NCI-H226 (cell line): ENCODE results near the gene DENND11.

Experiments used
- DNase-seq: peaks from one replicate; pipeline ENCODE4 v3.0.0-alpha.2; 2015

The DENND11 gene

GRCh38 chr7:141676618-141677017 is 25.3 kb downstream of the DENND11 start:
- peak; percentile 37 for DNase-seq

DNA sequence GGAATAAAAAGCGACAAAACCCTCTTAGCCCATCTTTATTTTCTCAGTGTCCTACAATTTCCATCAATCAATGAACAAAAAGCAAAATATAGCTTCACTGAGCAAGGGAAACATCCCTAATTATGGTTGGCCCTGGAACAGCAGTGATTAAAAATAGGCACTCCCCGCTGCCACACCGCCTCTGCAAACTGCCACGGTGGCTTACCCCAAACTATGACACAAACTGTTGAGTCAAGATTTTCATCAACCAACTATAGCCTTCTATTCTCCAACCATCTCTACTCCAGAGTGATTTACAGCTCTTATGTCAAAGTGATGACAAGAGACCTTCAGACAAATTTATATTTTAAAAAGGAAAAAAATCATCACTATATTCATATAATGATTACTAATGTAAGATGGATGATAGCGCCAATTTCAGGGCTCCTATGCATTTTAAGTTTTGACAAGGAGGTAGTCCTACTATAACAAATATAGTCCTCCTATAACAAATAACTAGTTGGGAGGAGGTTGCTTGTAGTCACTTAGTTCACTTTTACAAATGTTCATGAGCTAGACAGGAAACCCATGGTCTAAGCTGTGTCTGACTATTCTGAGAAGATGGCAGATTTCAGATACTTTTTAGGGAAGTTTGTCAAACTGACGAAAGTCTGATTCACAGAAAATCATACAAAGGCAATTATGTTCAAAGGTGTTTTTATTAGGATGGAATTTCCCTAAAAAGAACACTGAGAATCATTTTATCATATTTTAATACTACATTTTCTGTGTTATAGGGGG is 26.3 kb downstream of the DENND11 start:
- DNase-seq: no peak

DNA sequence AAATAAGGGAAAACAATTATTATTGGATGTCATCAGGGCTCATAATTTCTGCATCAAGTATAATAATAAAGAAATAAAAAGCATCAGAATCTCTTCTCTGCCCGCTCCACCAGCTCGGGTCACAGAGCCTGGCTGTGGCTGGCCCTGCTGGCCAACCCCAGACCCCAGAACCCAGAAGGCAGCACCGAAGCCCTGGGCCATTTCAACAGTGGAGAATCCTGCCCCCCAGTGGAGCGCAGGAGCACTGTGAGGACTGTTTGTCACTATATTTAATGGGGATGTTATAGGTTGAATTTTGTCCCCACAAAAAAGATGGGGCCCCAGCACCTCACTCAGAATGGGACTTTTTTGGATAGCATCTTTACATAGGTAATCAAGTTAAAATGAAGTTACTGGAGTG is 27.3 kb downstream of the DENND11 start:
- no peak for DNase-seq

DNA sequence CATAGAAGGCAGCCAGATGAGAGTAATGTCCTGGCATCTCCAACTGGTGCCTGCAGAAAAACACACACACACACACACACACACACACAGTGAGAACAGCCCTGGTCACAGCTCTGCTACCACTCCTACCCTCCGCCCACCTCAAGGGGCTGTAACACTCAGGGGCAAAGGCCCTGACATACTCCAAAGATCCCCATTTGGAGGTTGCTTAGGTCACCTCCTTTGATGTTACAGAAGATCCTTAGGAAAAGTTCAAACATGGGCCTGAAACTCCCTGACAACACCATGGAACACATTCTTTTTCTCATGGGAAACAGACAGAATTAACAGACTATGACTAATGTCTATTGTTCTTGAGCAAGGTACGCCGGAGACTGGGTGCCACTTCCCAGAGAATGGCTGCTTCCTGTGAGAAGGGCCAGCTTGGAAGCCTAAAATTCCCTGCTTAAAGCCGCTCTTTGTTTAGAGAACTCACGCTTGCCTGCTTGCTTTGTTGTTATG is 27.7 kb downstream of the DENND11 start:
- no peak for DNase-seq

DNA sequence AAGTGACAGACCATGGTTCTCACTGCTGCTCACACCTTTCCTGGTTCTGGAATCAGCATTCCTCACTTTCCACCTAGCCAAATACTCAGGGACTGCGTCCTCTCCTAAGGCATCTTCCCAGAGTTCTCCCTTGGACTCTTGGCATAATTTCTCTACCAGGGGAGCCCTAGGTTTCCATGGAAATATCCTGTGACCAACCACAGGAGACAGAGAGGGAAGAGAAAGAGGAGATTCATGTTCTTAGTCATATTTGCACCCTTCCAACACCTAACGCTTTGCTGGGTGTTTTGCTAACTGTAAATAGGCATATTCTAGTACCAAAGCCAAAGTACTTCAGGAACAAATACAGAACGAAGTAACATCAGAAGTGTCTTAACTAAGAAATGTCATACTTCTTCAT is 28.6 kb downstream of the DENND11 start:
- no peak for DNase-seq

DNA sequence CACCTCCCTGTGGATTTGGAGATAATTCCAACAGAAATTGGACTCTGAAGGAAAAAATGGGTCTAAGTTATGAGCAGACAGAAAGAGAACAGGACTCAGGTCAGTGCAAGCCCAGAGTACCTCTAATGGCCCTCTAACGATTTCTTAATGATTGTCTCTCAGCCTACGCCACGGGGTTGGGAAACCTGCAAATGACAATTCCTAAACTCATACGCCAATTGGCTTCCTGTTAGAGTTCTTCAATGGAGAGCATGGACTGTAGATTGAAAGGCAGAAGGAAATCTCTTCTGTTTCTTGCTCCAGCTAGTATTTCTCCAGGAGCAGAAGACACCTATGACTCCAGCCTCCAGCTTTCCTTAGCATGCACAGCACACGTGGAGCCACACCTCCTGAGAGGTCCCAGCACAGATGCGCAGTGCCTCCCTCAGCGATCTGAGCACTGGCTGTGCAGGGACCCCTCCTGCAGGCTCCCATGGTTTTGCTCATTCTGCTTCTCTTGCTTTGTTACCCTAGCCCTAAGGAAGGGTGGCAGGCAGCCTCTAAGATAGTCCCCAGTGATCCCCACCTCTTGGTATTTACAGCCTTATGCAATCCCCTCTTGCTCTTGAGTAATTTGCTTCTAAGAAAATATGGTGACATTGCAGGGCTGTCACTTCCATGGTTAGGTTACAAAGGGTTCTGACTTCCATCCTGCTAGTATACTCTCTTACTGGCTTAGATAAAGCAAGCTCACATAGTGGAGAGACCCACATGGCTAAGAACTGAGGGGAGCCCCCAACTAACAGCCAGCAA is 30.1 kb downstream of the DENND11 start:
- DNase-seq: no peak

DNA sequence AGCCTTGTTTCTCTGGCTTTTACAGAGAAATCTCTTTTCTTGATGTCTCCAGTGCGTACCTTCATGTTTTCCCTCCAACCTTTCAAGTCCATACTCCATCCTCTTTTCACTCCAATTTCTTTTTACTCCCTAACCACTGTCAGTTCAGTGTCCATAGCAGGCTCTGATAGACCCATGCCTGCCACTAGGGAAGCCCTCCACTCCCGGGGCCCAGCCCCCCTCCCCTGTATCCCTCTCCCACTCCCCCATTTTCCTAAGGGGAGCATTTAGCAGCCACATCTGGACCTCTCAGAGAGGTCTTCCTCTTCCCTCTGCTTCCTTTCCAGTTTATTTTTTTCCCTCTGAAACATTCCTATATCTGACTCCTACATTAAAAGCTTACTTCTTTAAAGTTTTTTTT is 33.1 kb downstream of the DENND11 start:
- DNase-seq: no peak

GRCh38 chr7:141666071-141666470 is 35.9 kb downstream of the DENND11 start:
- no peak for DNase-seq

GRCh38 chr7:141665208-141666035 is 36.5 kb downstream of the DENND11 start:
- no peak for DNase-seq

- DNase-seq: no peak
These were observed 37.5 kb downstream of the DENND11 start for GRCh38 chr7:141664450-141664849.

GRCh38 chr7:141663081-141663849 is 38.7 kb downstream of the DENND11 start:
- DNase-seq: no peak

DNA sequence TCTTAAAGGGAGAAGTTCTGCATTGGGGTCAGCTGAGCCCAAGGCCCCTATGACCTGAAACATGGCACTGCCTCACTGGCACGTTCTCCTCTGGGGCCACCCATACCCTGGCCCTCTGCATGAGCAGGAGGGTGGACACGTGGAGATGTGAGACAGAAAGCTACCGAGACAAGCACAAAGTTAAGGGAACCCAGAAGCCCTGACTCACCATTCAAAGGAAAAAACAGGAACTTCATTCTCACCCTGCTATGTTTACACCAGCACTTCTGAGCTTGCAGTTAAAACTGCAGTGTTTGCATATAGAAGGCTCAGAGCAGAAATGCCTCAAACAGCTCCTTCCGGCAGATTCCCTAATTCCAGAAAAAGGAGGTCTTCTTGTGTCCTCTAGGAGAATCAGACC is 41.7 kb downstream of the DENND11 start:
- DNase-seq: no peak

DNA sequence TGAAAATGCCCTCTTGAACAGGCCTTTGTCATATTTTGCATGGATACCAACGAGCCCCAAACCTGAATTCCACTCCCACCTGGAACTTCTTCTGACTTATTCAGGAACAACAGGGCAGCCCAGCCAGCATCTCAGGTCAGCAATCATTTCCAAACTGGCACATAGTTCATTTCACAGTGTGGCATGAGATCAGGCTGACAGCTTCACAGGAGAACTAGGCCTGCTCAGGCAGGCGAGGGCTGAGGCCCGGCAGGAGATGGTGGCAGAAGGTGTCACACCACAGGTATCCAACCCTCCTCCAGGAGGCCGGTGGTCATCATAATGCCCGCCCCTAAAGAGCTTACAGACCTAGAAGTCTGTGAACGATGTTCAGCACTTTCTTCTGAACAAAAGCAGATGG is 42.5 kb downstream of the DENND11 start:
- DNase-seq: no peak

DNA sequence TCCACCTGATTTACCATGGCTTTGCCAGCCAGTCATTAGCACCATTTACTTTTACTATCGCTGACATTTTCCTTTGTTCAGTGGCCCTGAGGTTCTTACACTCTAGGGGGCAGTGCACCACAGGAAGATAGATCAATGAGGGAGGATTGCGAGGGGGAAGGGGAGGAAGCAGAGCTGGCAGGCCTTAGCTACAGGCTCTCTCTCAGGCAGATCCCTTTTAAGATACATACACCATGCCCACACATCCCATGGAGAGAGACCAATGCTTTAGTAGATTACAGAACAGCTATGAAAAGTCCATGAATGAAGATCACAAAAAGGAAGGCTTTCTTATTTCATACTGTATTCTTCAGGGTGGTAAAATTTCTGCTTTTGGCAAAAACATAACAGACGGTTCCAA is 47.4 kb downstream of the DENND11 start:
- peak; percentile 12 for DNase-seq

DNA sequence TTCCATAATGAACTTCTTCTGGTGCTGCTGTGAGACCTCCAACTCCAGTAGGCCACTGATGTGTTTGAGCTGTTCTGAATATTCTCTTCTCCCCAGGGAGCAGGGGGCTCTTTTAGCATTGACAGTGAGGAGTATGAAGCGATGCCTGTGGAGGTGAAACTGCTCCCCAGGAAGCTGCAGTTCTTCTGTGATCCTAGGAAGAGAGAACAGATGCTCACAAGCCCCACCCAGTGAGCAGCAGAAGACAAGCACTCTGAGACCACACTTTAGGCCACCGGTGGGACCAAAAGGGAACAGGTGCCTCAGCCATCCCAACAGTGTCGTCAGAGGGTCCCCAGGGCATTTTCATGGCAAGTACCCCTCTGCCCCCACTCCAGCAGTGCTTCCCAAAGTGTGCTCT is 49.3 kb downstream of the DENND11 start:
- no peak for DNase-seq
